Common myeloid progenitor, CD34-positive (primary cell): ENCODE data around the gene ZNF697.

ENCODE experiments used
- CTCF ChIA-PET: fragments of 350-600 bp; sonication (Branson Sonifier 250); formaldehyde crosslinking; loops from one replicate; lab custom pipeline; 2021; ENCODE audit warnings: antibody characterized with exemption; lab: Charles Lee
- POLR2A ChIA-PET: fragments of 350-600 bp; sonication (Branson Sonifier 250); formaldehyde crosslinking; loops from one replicate; lab custom pipeline; 2021; ENCODE audit warnings: antibody characterized with exemption; lab: Charles Lee
- DNase-seq, 3 donors: peaks; one replicate each; pipeline versions ENCODE4 v3.0.0 to v3.0.0-alpha.2; 2013
- H3K27ac ChIP-seq, 2 experiments: 1 replicate in 1 of 2; 2 replicates in 1 of 2; pipeline ENCODE4 v1.7.0; 2013; ENCODE audit warnings: inconsistent platforms in 2 of 2, low read length in 2 of 2, mild to moderate bottlenecking in 2 of 2, low read depth in 1 of 2, moderate library complexity in 1 of 2; ENCODE audit not compliant: severe bottlenecking in 2 of 2, insufficient read depth in 1 of 2, poor library complexity in 1 of 2
- H3K27me3 ChIP-seq, 5 experiments: replicated peaks in 2 of 5; 1 replicate in 3 of 5; 2 replicates in 2 of 5; pipeline versions ENCODE4 v1.6.1 to v1.7.0; 2013; ENCODE audit warnings: low read length in 4 of 5, mild to moderate bottlenecking in 2 of 5, moderate library complexity in 2 of 5, inconsistent platforms in 1 of 5; ENCODE audit not compliant: insufficient read depth in 5 of 5, control insufficient read depth in 4 of 5
- H3K36me3 ChIP-seq, 4 experiments: 1 replicate in 2 of 4; 2 replicates in 2 of 4; pipeline versions ENCODE4 v1.6.1 to v1.7.0; 2013; ENCODE audit warnings: low read length in 3 of 4, control low read depth in 1 of 4, mild to moderate bottlenecking in 1 of 4; ENCODE audit not compliant: control insufficient read depth in 4 of 4, insufficient read depth in 4 of 4
- H3K4me1 ChIP-seq, 4 experiments: 1 replicate in 3 of 4; 2 replicates in 1 of 4; pipeline versions ENCODE4 v1.6.1 to v1.7.1; 2013; ENCODE audit warnings: low read length in 3 of 4, mild to moderate bottlenecking in 3 of 4, control low read depth in 1 of 4, inconsistent platforms in 1 of 4, moderate library complexity in 1 of 4; ENCODE audit not compliant: control insufficient read depth in 4 of 4, insufficient read depth in 4 of 4; ENCODE audit errors: control extremely low read depth in 1 of 4
- H3K4me3 ChIP-seq, 7 experiments: 1 replicate in 4 of 7; 2 replicates in 3 of 7; pipeline versions ENCODE4 v1.5.1 to v1.7.0; 2013; ENCODE audit warnings: mild to moderate bottlenecking in 7 of 7, low read length in 6 of 7, moderate library complexity in 6 of 7, inconsistent platforms in 2 of 7, low read depth in 2 of 7, control low read depth in 1 of 7; ENCODE audit not compliant: insufficient read depth in 4 of 7, control insufficient read depth in 1 of 7; ENCODE audit errors: extremely low read depth in 1 of 7
- H3K9me3 ChIP-seq, 5 experiments: 1 replicate in 4 of 5; 2 replicates in 1 of 5; pipeline versions ENCODE4 v1.6.1 to v1.7.1; 2013; ENCODE audit warnings: low read length in 4 of 5, mild to moderate bottlenecking in 2 of 5, inconsistent platforms in 1 of 5, low read depth in 1 of 5, moderate library complexity in 1 of 5; ENCODE audit not compliant: control insufficient read depth in 4 of 5, insufficient read depth in 2 of 5; ENCODE audit errors: control extremely low read depth in 1 of 5
- whole genome bisulfite sequencing: methylation state at CpG from one replicate; pipeline ENCODE4 v1.1.5; 2013; ENCODE audit not compliant: insufficient coverage; 5-methylcytosine and 5-hydroxymethylcytosine counted together

The ZNF697 gene

GRCh38 chr1:119667173-119667572 lies 19.1 kb upstream of the ZNF697 start:
- Histone ChIP-seq H3K27ac (no peak overlapping the region), H3K27me3 (no peaks in the 10 kb centered on the region), H3K4me3 (no peak overlapping the region), H3K4me1 (no peaks in the 10 kb centered on the region), H3K36me3 (no peaks in the 10 kb centered on the region), H3K9me3 (no peaks in the 10 kb centered on the region)
- ChIA-PET CTCF (interaction anchor here (1.0 to 13.0 kb wide), 5 partner anchors 9 to 67 kb away, joined by 3 to 328 read pairs (median 4); no protein-coding TSS in a partner anchor), POLR2A (no interaction called here)
- no peak for DNase-seq
- WGBS, result 100% methylated on average over 3 of the region's 6 CpGs

- no peak overlapping the region for H3K4me3 ChIP-seq
- CTCF ChIA-PET, result interaction anchor here (1.3 to 13.0 kb wide), 6 partner anchors 11 to 47 kb away, joined by 6 to 328 read pairs (median 21); partner anchors contain the start of gene ZNF697
- no peak overlapping the region for H3K27ac ChIP-seq
- H3K27me3 ChIP-seq, result no peaks in the 10 kb centered on the region
- H3K36me3 ChIP-seq, result no peaks in the 10 kb centered on the region
- no peaks in the 10 kb centered on the region for H3K9me3 ChIP-seq
- DNase-seq, result no peak
- 93% methylated on average over 3 of the region's 5 CpGs for WGBS
- H3K4me1 ChIP-seq, result no peaks in the 10 kb centered on the region
- POLR2A ChIA-PET, result no interaction called here
These were observed 16.0 kb upstream of the ZNF697 start for GRCh38 chr1:119664067-119664466.

GRCh38 chr1:119662034-119662437 lies 14.0 kb upstream of the ZNF697 start:
- DNase-seq, result no peak
- H3K27me3 ChIP-seq, result no peaks in the 10 kb centered on the region
- no peak overlapping the region for H3K27ac ChIP-seq
- H3K36me3 ChIP-seq, result no peaks in the 10 kb centered on the region
- 100% methylated on average over 2 of the region's 3 CpGs for WGBS
- POLR2A ChIA-PET, result no interaction called here
- CTCF ChIA-PET, result interaction anchor here (1.0 to 13.0 kb wide), 10 partner anchors 11 to 79 kb away, joined by 3 to 328 read pairs (median 6); partner anchors contain the start of gene ZNF697
- H3K4me1 ChIP-seq, result no peaks in the 10 kb centered on the region
- H3K4me3 ChIP-seq, result no peak overlapping the region
- H3K9me3 ChIP-seq, result no peaks in the 10 kb centered on the region

- no peak overlapping the region for H3K27ac ChIP-seq
- H3K4me1 ChIP-seq, result no peaks in the 10 kb centered on the region
- peaks cover 0 to 5% (median 0%) of the 10 kb centered on the region in 5 experiments for H3K27me3 ChIP-seq
- no peaks in the 10 kb centered on the region for H3K36me3 ChIP-seq
- POLR2A ChIA-PET, result no interaction called here
- CTCF ChIA-PET, result interaction anchor here (0.8 to 13.0 kb wide), 9 partner anchors 11 to 290 kb away, joined by 3 to 328 read pairs (median 9); partner anchors contain the start of gene ZNF697
- no peak overlapping the region for H3K4me3 ChIP-seq
- H3K9me3 ChIP-seq, result no peaks in the 10 kb centered on the region
- 95% methylated on average over 4 of the region's 5 CpGs for WGBS
- DNase-seq, result no peak
These were observed 12.4 kb upstream of the ZNF697 start for GRCh38 chr1:119660253-119661083.

- Histone ChIP-seq H3K4me3 (no peak overlapping the region), H3K27ac (no peak overlapping the region), H3K9me3 (no peaks in the 10 kb centered on the region), H3K36me3 (no peaks in the 10 kb centered on the region), H3K27me3 (peaks cover 0 to 7% (median 0%) of the 10 kb centered on the region in 5 experiments), H3K4me1 (no peaks in the 10 kb centered on the region)
- WGBS, result 92% methylated on average over 3 of the region's 3 CpGs
- ChIA-PET CTCF (interaction anchor here (0.7 to 13.0 kb wide), 8 partner anchors 11 to 42 kb away, joined by 3 to 328 read pairs (median 8); partner anchors contain the start of gene ZNF697), POLR2A (no interaction called here)
- no peak for DNase-seq
These were observed 11.6 kb upstream of the ZNF697 start for GRCh38 chr1:119659628-119660027.

- Histone ChIP-seq H3K36me3 (no peaks in the 10 kb centered on the region), H3K4me1 (no peaks in the 10 kb centered on the region), H3K9me3 (no peaks in the 10 kb centered on the region), H3K27me3 (peaks cover 3 to 12% (median 8%) of the 10 kb centered on the region in 5 experiments), H3K27ac (no peak overlapping the region), H3K4me3 (no peak overlapping the region)
- DNase-seq, result no peak
- CTCF ChIA-PET, result interaction anchor here (0.6 to 13.0 kb wide), 9 partner anchors 9 to 143 kb away, joined by 3 to 328 read pairs (median 4); partner anchors contain the start of gene ZNF697
- WGBS, result 97% methylated on average over 3 of the region's 5 CpGs
- POLR2A ChIA-PET, result no interaction called here
These were observed 8.4 kb upstream of the ZNF697 start for GRCh38 chr1:119656410-119656955.
